NT2/D1 (cell line): ENCODE results near the gene SLC45A1.

Experiments
- DNase-seq: peaks from one replicate; pipeline ENCODE4 v3.0.0-alpha.2; 2011; ENCODE audit warnings: low read depth, low spot score
- H3K27me3 ChIP-seq: 2 replicates; pipeline ENCODE4 v1.6.0; 2011; ENCODE audit warnings: mild to moderate bottlenecking; ENCODE audit not compliant: insufficient read length, insufficient read depth
- H3K36me3 ChIP-seq: 2 replicates; pipeline ENCODE4 v1.6.1; 2011; ENCODE audit warnings: mild to moderate bottlenecking, low read length, mixed read lengths; ENCODE audit not compliant: insufficient read depth, insufficient read length
- H3K4me1 ChIP-seq: 2 replicates; pipeline ENCODE4 v1.5.1; 2011; ENCODE audit not compliant: insufficient read depth, insufficient read length
- H3K4me3 ChIP-seq: 2 replicates; pipeline ENCODE4 v1.5.1; 2011; ENCODE audit warnings: low read depth; ENCODE audit not compliant: insufficient read length
- H3K9ac ChIP-seq: 2 replicates; pipeline ENCODE4 v1.6.0; 2011; ENCODE audit warnings: low read depth; ENCODE audit not compliant: insufficient read length
- H3K9me3 ChIP-seq: 2 replicates; pipeline ENCODE4 v1.5.1; 2011; ENCODE audit warnings: mild to moderate bottlenecking, low read length; ENCODE audit not compliant: insufficient read depth
- SUZ12 ChIP-seq: IDR thresholded peaks from 2 replicates; pipeline ENCODE4 v1.6.1; 2011; ENCODE audit not compliant: insufficient read length, insufficient read depth; ENCODE audit errors: extremely low read depth
- YY1 ChIP-seq: IDR thresholded peaks from 2 replicates; pipeline ENCODE4 v1.6.1; 2011; ENCODE audit not compliant: insufficient read length, insufficient read depth
- ZNF274 ChIP-seq: IDR thresholded peaks from 2 replicates; pipeline ENCODE4 v1.6.1; 2011; ENCODE audit warnings: mild to moderate bottlenecking, low read depth, low read length

The SLC45A1 gene

DNA sequence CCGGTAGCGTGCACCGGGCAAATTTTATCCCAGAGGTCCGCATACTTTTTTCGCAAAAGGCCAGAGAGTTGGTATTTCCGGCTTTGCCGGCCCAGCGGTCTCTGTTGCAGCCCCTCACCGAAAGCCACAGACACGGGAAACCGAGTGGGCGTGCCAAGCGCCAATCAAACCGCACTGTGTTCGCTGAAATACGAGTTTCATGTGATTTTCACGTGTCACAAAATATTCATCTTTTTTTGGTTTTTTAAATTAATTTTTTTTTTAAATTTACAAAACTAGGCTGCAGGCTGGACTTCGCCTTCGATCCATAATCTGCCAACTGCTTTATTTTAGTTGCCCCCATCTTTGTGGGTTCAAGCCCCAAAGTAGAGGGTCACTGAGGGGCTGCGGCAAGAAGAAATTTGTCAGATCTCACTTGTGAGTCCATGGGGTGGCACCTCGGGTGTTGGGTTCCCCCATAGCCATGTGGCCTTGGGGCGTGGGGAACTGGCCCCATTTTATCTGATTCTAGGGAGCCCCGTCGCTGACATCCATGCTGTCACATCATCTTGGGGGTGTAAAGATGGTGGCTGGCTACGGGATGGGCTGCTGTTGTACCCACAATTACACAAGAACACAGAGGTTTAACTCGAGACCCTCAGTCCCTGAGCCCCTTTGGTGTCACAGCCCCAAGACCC is 20.8 kb downstream of the SLC45A1 start:
- H3K9ac ChIP-seq, result no peak overlapping the region
- no peaks in the 10 kb centered on the region for H3K27me3 ChIP-seq
- H3K9me3 ChIP-seq, result no peaks in the 10 kb centered on the region
- no peaks in the 10 kb centered on the region for H3K36me3 ChIP-seq
- DNase-seq, result no peak
- TF ChIP-seq YY1, result no peak
- no peak for TF ChIP-seq ZNF274
- TF ChIP-seq SUZ12, result no peak
- H3K4me3 ChIP-seq, result no peak overlapping the region
- no peaks in the 10 kb centered on the region for H3K4me1 ChIP-seq

DNA sequence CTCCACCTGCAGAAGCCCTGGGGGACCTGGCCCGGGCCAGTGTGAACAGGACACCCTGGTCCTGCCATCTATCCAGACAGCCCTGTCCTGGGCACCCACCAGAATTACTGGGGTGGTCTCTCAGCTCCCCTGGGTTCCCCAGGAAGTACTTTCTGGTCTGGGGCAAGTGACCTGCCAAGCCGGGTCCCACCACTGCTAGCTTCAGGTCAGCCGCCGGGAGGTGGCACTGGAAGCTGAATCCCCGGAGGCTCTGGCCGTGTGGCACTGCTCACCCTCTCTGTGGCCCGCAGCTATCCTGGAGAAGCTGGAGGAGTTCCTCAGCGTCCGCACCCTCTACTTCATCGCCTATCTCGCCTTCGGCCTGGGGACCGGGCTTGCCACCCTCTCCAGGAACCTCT is 21.3 kb downstream of the SLC45A1 start:
- no peak for DNase-seq
- H3K9me3 ChIP-seq, result no peaks in the 10 kb centered on the region
- H3K36me3 ChIP-seq, result no peaks in the 10 kb centered on the region
- H3K27me3 ChIP-seq, result no peaks in the 10 kb centered on the region
- H3K4me3 ChIP-seq, result no peak overlapping the region
- no peak overlapping the region for H3K9ac ChIP-seq
- TF ChIP-seq ZNF274, result no peak
- no peaks in the 10 kb centered on the region for H3K4me1 ChIP-seq

DNA sequence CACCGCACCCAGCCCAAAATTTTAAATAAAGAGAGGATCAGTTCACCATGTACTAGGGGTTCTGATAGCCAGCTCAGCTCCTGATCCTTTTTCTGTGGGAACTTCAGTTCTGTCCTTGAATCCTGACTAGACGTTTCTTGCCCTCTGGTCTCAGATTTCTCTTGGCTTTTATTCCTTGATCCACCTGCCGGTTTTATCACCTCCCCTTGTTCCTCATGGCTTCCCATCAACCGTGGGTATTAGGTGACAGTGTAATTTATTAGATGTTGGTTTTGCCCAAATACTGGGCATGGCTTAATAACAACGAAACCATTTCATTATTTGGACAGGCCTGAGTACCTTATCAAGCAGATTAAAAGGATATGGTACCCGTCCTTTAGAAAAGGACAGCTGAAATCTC is 22.5 kb downstream of the SLC45A1 start:
- no peak for TF ChIP-seq YY1
- no peak for TF ChIP-seq SUZ12
- no peak for TF ChIP-seq ZNF274
- Histone ChIP-seq H3K9ac (no peak overlapping the region), H3K36me3 (no peaks in the 10 kb centered on the region), H3K4me1 (no peaks in the 10 kb centered on the region), H3K27me3 (no peaks in the 10 kb centered on the region), H3K9me3 (no peaks in the 10 kb centered on the region), H3K4me3 (no peak overlapping the region)
- DNase-seq, result no peak

DNA sequence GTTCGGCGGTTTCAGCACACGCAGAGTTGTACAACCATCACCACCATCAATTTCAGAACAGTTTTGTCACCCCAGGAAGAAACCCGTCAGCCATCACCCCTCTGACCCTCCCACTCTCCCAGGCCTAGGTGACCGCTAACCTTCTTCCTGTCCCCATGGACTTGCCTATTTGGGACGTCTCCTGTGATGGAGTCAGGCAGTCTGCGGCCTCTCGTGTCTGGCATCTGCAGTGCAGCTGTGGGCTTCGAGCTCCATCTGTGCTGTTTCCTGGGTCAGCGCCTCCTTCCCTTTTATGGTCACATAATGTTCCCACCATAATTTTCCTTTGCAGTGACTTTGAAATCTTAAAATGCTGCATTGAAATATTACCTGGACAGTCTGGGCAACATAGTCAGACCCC is 24.4 kb downstream of the SLC45A1 start:
- Histone ChIP-seq H3K4me1 (no peaks in the 10 kb centered on the region), H3K4me3 (no peak overlapping the region), H3K27me3 (no peaks in the 10 kb centered on the region), H3K9me3 (no peaks in the 10 kb centered on the region), H3K9ac (no peak overlapping the region), H3K36me3 (no peaks in the 10 kb centered on the region)
- no peak for TF ChIP-seq SUZ12
- TF ChIP-seq ZNF274, result no peak
- TF ChIP-seq YY1, result no peak
- DNase-seq, result no peak

- H3K4me1 ChIP-seq, result no peaks in the 10 kb centered on the region
- H3K4me3 ChIP-seq, result no peak overlapping the region
- no peak overlapping the region for H3K9ac ChIP-seq
- no peak for TF ChIP-seq SUZ12
- TF ChIP-seq YY1, result no peak
- TF ChIP-seq ZNF274, result no peak
- H3K36me3 ChIP-seq, result no peaks in the 10 kb centered on the region
- no peaks in the 10 kb centered on the region for H3K27me3 ChIP-seq
- DNase-seq, result no peak
- H3K9me3 ChIP-seq, result no peaks in the 10 kb centered on the region
Measured at GRCh38 chr1:8343044-8343443, 25.1 kb downstream of the SLC45A1 start.

GRCh38 chr1:8343464-8344001 is 25.6 kb downstream of the SLC45A1 start:
- no peak overlapping the region for H3K9ac ChIP-seq
- TF ChIP-seq YY1, result no peak
- no peaks in the 10 kb centered on the region for H3K27me3 ChIP-seq
- DNase-seq, result no peak
- H3K4me1 ChIP-seq, result no peaks in the 10 kb centered on the region
- no peak overlapping the region for H3K4me3 ChIP-seq
- H3K9me3 ChIP-seq, result no peaks in the 10 kb centered on the region
- no peaks in the 10 kb centered on the region for H3K36me3 ChIP-seq

DNA sequence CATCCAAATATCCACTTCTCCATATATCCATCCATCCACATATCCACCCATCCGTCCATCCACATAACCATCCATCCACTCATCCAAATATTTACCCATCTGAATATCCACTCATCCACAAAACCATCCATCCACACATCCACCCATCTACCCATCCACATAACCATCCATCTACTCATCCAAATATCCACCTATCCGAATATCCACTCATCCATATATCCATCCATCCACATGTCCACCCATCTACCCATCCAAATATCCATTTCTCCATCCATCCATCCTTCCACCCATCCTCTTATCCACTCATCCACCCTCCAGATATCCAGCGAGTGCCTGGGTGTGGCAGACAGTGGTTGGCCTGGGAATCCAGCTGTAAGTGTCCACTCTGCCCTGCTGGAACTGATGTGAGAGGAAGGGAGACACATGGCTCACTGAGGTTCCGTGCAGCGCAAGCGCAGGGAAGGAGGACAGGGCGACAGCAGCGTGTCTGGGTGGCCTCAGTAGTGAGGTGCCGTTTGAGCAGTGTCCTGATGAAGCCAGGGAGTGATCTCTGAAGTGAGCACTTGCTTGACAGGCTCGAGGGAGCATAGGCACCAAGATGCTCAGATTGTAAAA is 27.1 kb downstream of the SLC45A1 start:
- DNase-seq, result no peak
- Histone ChIP-seq H3K9ac (no peak overlapping the region), H3K27me3 (no peaks in the 10 kb centered on the region), H3K36me3 (no peaks in the 10 kb centered on the region), H3K4me3 (no peak overlapping the region), H3K9me3 (no peaks in the 10 kb centered on the region), H3K4me1 (peaks cover 6% of the 10 kb centered on the region)
- TF ChIP-seq YY1 (no peak), ZNF274 (no peak), SUZ12 (no peak)
